ENCODE measurements around the gene NTMT2.
"Not testable (repeated sequence)": the region's sequence is repeated elsewhere in the genome, so short reads cannot be mapped to it uniquely, and the experiment has no call there.

The NTMT2 gene

GRCh38 chr1:170145770-170146676, at the start of gene NTMT2:
TSS of gene NTMT2 (plus strand) at chr1:170145959. CDS start at chr1:170146108, 149 bp downstream.
- peak; percentile 69 for DNase-seq

DNA sequence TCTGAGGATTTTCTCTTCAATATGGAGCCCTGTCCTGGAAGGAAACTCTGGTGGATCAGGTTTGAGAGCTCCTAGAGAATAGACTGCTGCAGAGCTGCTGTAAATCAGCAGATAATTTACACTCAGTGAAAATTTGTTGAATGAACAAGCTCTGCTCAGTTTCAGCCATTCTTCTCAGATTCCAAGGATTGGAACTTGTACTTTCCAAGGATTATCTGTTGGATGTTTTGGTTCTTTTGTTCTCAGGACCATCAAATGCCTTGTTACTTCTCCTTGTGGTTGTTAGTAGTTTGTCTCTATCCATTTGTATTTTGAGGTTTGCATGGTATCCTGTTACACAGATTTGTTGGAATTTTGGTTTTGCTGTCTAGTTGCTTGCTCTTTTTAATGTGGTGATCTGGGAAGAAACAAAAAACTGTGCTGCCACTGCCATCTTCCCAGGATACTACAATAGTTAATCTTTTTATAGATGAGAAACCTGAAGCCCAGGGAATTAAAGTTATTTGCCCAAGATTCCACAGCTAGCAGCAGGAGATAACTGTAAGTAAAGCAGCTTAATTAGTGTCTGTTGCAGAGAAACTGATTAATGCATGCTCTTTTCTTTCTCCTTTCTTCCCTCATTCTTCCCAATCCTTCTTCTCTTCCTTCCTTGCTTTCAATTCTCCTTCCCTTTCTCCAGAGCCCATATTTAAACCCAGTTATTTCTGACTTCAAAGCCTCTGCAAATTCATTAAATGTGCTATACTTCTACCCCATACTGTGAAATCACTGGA, 49.6 kb upstream of the NTMT2 start:
- no peak for DNase-seq

DNA sequence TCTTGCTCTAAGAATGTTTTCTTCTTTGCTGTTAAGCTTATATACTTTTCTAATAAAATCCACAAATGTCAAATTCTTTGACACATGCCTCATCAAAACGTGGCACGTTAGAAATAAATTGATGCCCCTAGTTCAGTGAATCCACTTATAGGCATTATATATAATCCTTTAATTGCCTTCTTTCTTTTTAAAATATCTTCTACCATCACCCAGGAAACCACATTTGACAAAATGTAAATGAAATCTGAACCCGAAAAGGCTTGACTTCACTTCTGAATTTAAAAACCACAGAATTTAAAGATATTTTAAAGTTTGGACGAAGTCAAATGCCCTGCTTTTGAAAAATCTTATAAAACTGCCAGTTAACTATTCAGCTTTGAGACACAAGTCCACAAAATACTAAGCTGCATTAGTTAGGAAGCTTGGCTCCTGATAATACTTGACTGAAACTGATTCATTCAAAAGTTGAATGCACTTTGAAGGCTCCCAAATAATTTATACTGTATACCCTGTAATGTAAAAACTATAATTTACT, 48.9 kb upstream of the NTMT2 start:
- no peak for DNase-seq

- no peak for DNase-seq
Measured at GRCh38 chr1:170097449-170097948, 48.3 kb upstream of the NTMT2 start.

GRCh38 chr1:170113140-170113539, 32.6 kb upstream of the NTMT2 start:
- DNase-seq = not testable (repeated sequence)

GRCh38 chr1:170114906-170115305, 30.9 kb upstream of the NTMT2 start:
- no peak for DNase-seq

GRCh38 chr1:170122366-170122765, 23.4 kb upstream of the NTMT2 start:
- no peak for DNase-seq

GRCh38 chr1:170125269-170125668, 20.5 kb upstream of the NTMT2 start:
- DNase-seq = no peak

- DNase-seq = peak; percentile 80
Measured at GRCh38 chr1:170126696-170127095, 19.1 kb upstream of the NTMT2 start.

DNA sequence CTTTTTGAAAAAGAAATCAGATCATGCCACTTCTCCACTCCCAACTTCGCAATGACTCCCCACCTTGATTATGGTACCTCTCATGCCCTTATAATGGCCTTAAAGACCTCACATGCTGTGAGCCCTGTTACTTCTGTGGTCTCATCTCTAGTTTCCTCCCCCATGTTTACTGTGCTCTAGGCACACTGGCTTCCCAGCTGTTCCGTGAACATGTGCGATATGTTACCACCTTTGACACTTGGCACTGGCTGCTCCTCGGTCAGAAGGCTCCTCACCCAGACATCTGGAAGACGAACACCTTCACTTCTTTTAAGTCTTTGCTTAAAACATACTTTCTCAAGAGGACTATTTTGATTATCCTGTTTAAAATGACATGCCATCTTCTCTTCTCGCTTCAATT, 14.3 kb upstream of the NTMT2 start:
- DNase-seq = no peak

DNA sequence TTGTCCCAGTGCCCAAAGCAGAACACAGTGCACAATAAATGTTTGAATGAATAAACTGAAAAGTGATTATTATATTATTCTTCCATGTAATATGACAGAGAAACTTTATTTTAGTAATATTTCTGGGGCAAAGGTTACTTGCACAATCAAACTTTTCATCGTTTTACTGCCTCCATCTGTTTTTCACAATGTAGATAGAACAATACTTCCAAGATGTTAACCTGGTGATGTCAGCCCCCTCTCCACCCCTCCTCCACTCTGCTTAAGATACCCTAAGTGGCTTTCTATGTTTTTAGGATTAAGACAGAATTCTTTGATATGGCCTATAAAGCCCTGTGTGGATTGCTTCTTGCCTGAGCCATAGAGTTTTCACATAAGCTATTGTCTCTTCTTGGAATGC, 13.8 kb upstream of the NTMT2 start:
- no peak for DNase-seq

DNA sequence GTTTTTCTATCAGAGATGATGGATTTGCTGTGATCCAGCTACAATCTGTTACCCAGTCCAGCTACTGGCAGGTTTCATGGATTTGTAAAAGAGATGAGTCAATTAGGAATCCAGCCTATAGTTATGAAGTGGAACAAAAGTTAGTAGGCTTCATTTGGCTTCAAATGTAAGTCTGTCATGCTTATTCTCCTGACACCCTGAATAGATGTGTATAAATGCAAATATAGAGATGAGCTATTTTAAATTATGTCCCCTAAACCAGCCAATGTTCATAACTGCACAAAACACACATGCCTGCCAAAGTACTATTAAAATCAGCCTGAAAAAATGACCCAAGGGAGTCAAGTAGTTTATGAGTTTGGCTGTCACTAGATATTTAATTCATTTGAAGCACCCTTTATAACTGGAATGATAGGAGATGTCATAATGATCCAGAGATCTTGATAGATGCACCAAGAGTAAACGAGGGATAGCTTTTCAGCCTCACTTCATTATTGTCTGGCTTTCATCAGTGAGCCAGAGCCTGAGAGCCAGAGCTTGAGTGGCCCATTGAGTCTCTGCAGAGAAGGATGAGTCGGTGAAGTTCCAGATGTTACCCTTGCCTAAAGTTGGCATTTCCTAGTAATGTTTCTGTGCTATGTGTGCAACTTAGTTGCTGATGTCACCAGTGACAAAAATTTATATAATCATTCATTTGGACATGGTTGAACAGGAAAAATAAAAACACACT, 11.8 kb upstream of the NTMT2 start:
- DNase-seq = no peak

DNA sequence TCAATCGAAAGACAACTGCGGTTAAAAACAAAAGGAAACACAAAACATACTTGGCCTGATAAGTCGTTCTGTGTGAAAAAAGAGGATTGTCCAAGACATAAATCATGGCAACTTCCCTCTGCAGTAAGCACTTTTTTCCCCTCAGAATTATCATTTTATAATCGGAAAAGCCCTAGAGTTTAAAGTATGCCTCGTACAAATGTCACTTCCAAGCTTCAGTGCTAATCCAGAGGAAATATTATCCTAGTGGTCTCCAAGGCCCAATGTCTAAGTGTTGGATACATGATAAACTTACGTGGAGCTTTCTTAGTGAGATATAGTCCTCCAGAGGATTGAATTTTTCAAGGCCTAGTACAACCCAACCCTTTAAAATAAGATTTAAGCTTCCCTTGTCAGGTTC, 11.2 kb upstream of the NTMT2 start:
- no peak for DNase-seq

DNA sequence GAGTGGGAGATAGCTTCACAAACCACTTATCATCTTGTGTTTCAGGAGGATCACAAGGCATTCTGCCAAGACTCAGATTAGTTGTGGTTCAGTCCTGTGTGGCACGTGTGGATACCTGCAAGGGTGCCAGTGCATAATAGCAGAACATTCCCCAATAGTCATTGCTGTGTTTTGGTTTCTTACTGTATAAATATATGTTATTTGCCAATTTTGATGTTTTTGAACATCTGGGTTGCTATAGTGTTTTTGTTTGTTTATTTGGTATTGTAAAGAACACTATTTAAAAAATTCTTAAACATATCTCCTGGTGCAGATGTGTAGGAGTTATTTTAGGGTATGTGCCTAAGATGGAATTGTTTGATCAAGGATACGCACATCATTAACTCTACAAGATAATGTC, 5.4 kb upstream of the NTMT2 start:
- no peak for DNase-seq

- DNase-seq = no peak
Measured at GRCh38 chr1:170145061-170145460, 698 bp upstream of the NTMT2 start.

- DNase-seq = no peak
Measured at GRCh38 chr1:170146720-170147263, 1.0 kb downstream of the NTMT2 start.

GRCh38 chr1:170149241-170149640, 3.5 kb downstream of the NTMT2 start:
- no peak for DNase-seq

- no peak for DNase-seq
Measured at GRCh38 chr1:170150016-170150415, 4.3 kb downstream of the NTMT2 start.

GRCh38 chr1:170150921-170151320, 5.2 kb downstream of the NTMT2 start:
- no peak for DNase-seq

DNA sequence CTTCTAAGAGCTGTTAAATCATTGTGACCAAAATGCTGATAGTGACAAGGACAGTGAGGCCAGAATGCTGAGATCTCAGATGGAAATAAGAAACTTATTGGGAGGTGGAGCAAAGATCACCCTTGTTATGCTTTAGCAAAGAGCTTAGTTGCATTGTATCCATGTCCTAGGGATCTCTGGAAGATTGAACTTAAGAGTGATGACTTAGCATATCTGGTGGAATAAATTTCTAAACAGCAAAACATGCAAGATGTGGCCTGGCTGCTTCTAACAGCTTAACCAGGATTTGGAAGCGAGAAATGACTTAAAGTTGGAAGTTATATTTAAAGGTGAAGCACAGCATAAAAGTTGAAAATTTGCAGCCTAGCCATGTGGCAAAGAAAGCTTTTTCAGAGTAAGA, 7.7 kb downstream of the NTMT2 start:
- no peak for DNase-seq

- no peak for DNase-seq
Measured at GRCh38 chr1:170155055-170155454, 9.3 kb downstream of the NTMT2 start.

DNA sequence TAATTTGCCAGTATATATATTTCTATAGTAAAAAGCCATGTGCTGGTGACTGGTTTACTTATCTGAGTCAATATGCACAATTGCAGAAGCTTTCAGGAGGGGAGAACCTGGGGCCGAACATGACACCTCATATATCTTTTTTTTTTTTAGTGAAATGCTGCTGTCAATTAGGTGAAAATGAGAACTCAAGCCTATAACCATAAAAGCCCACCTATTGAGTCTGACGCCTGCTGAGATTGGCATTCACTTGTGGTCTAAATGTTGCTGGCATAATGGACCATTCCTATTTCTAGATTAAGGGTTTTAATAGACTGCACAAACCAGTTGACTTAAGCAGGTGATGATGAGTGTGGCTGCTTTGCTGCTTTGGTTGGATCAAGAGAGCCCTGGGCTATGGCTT, 10.8 kb downstream of the NTMT2 start:
- no peak for DNase-seq

DNA sequence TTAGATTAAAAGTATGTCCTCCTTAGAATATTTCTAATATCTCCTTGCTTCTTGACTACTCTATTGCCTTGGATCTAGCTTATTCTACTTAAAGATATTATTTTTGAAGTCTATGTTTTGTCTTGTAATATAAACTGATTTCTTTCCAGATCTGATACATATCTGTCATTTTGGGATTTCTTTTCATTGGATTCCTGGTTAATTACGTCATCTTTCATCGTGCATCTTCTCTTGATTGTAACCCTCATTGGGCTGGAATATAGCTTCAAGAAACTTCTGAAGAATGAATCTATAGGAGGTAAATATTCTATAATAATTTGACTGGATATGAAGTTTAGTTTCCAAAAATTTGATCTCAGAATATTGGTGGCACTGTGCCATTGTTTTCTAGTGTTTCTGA, 12.1 kb downstream of the NTMT2 start:
- DNase-seq = no peak
